ENCODE data around the gene CIBAR2.

CIBAR2 gene

DNA sequence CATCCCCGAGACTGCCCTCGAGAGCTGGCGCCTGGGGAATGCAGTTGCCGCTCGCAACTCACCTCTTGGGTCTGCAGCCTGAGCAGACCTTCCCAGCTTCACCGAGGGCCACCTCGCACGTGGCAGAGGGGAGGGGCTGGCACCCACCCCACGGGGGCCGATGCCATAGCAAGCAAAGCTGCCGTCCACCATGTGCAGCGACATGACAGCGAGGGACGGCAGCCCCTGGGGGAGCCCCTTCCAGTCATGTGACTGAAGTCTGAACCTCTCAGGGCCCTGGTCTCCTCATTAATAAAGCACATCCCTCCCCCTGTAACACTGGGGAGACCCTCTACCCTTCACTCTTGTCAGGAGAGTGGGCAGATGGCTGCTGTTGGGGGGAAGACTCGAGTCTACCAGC is 30.5 kb downstream of the CIBAR2 start:
- no peak for DNase-seq

- no peak for DNase-seq
Observed at GRCh38 chr16:85081038-85081437, 31.2 kb downstream of the CIBAR2 start.

GRCh38 chr16:85079785-85080570 is 32.3 kb downstream of the CIBAR2 start:
- no peak for DNase-seq

GRCh38 chr16:85078952-85079351 is 33.3 kb downstream of the CIBAR2 start:
- DNase-seq = no peak

DNA sequence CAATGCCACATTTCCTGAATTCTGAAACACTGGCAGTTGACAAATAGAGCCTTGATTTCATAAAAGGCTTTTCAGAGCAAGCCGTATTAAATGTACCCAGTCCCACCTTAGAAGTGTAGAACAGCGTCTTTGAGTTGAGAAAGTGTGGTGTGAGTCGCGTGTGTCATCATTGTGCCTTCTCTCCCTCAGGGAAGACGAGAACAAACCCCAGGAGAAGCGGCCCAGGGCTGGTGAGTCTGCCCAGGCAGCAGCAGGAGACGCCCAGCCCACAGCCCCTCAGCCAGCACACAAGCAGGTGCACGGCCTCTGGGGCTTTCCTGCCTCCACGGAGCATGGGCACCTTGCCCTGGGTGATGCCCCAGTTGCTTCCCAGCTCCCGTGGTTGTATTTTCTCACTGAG is 34.0 kb downstream of the CIBAR2 start:
- no peak for DNase-seq

DNA sequence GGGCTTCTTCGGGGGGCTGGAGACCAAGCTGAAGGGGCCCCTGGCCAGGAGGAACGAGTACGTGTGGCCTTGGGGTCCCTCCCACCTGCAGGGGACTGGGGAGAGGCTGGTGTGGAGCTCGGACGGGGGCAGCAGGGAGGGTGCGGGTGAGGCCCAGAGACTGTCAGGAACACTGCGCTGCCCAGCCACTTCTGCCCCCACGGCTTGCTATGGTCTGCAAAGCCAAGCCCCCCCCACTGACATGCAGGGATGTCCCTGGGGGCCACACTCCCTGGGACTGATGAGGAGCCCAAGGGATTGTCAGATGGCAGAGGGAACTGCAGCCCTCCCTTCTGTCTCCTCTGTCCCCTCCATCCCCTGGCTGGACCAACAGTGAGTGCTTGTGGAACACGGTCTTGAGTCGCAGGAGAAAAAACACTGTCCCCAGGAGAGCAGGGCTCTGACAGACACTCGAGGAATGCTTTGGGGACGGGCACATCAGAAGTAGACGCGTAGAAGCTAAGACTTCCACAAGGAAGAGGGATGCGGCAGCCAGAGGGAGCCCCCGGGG is 34.6 kb downstream of the CIBAR2 start:
- no peak for DNase-seq

GRCh38 chr16:85077039-85077438 is 35.2 kb downstream of the CIBAR2 start:
- no peak for DNase-seq

GRCh38 chr16:85075236-85075924 is 36.9 kb downstream of the CIBAR2 start:
- no peak for DNase-seq

- no peak for DNase-seq
Observed at GRCh38 chr16:85074225-85074914, 37.9 kb downstream of the CIBAR2 start.

DNA sequence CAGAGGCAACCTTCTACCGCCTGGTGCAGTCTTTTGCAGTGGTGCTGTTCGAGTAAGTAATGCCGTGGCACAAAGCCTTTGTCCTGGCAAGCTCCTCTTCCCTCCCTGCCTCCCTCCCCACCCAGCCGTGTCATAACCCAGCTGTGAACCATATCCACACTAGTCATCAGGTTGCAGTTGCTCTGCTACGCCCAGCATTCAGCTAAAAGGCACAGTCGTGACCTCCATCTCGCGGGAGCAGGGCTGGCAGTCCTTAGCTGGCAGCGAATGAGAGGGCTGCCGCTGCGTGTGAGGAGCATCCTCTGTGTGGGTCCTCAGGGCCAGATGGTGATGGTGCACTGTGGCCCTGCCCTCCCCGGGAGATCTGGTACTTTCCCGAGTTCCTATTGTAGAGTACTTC is 39.3 kb downstream of the CIBAR2 start:
- peak in 2 of 3 experiments; percentile 9 to 49 for DNase-seq

GRCh38 chr16:85072076-85072860 is 40.0 kb downstream of the CIBAR2 start:
- no peak for DNase-seq

- DNase-seq = no peak
Observed at GRCh38 chr16:85069171-85069570, 43.1 kb downstream of the CIBAR2 start.

- no peak for DNase-seq
Observed at GRCh38 chr16:85068746-85069145, 43.5 kb downstream of the CIBAR2 start.

- no peak for DNase-seq
Observed at GRCh38 chr16:85067426-85067825, 44.8 kb downstream of the CIBAR2 start.

- no peak for DNase-seq
Observed at GRCh38 chr16:85067024-85067423, 45.2 kb downstream of the CIBAR2 start.

DNA sequence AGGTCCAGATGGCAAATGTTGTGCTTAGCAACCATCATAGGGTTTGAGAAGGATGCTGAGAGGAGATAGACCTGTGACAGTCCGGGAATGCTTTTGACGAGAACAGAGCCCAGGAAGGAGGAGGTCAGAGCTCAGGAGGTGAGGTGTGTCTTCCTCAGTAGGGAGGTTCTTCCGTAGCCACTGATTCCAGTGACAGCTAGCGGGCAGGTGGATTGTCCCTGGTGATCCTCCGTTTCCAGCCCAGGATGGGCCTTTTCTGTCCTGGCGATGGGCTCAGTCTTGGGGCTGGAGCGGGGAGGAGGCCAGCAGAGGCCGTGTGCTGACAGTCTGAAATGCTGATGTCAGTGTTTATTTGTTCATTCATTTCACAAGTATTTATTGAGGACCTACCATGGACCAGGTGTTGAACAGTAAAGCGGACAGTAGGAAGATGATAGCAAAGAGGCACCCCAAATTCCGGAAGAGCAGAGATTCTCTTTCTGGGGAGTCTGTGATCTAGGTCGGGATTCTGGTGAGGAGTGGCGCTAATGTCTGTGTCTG is 45.9 kb downstream of the CIBAR2 start:
- DNase-seq = no peak

DNA sequence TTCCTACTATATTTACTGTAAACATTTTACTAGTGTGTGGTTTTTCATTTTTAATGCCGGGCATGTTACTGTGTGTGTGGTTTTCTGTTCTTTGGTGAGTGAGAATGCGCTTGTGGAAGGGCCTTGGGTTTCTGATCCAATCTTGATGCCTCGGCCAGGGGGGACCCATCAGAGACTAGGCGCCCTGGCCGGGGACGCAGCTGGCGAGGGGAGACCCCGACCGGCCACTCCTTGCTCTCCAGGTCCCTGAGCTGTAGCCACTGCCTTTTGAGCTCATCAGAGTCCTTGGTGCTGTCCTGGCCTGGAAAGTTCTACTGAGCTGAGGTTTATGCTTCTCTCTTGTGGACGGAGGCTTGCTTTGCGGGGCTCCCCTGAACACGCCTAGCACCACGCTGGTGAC is 47.2 kb downstream of the CIBAR2 start:
- DNase-seq = no peak

GRCh38 chr16:85064186-85064585 is 48.1 kb downstream of the CIBAR2 start:
- DNase-seq = no peak

GRCh38 chr16:85062845-85063244 is 49.4 kb downstream of the CIBAR2 start:
- DNase-seq = no peak

- DNase-seq = no peak
Observed at GRCh38 chr16:85062323-85062722, 49.9 kb downstream of the CIBAR2 start.

DNA sequence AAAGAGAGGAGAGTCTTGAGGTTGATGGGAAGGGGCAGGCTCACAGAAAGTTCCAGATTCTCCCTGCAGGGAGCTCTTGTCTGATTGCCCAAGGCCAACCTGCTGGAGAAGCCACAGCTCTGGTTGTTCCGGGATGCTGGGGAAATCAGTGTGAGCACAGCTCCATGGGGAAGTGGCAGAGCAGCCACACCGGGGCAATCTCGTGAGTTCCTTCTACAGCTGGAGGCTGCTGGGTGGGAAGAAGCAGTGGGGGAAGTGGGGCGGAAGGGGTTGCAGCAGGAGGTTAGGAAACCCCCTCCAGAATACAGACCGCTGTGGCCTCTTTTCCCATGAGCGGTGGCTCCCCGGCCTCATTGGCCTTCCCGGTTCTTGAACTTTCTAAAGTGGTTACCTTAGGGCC is 50.7 kb downstream of the CIBAR2 start:
- DNase-seq = no peak

- no peak for DNase-seq
Observed at GRCh38 chr16:85058909-85059308, 53.4 kb downstream of the CIBAR2 start.

Data from NCI-H1417 (cell line).